RPMI8226 (cell line): ENCODE data around the gene HLA-DOB.
"Not testable (repeated sequence)": the region's sequence is repeated elsewhere in the genome, so short reads cannot be mapped to it uniquely, and the experiment has no call there.

Experiments
- DNase-seq: peaks from one replicate; pipeline ENCODE4 v3.0.0-alpha.2; 2015

HLA-DOB gene

DNA sequence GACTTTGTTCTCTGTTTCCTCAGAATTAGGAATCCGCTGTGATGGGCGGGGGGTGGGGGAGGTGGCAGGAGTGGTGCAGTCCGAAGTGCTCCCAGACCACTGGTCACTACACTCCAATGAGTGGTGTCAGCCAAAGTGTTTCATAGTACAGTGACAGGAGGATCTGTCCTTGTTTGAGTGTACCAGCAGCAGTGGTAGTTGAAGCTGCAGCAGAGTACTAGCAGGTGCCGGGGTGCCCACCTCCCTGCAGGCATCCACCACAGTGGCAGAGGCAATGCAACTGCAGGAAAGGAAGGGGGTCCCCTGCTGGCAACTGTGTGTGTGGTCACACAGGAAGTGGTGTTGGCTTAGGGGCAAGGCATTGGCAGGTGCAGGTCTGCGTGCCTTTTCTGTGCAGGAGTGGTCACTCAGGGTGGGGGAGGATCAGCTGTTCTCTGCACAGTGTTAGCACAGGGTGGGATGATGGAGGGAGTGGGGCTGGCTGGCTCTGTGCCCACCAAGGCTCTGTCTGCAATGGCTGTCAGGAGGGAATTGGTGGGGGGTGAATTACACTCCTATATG, 9.7 kb downstream of the HLA-DOB start:
- DNase-seq: no peak

DNA sequence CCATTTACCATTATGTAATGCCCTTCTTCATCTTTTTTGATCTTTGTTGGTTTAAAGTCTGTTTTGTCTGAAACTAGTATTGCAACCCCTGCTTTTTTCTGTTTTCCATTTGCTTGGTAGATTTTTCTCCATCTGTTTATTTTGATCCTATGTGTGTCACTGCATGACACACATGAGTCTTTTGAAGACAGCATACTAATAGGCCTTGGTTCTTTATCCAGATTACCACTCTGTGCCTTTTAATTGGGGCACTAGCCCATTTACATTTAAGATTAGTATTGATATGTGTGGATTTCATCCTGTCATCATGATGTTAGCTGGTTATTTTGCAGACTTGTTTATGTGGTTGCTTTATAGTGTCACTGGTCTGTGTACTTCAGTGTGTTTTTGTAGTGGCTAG, 11.4 kb downstream of the HLA-DOB start:
- not testable (repeated sequence) for DNase-seq

DNA sequence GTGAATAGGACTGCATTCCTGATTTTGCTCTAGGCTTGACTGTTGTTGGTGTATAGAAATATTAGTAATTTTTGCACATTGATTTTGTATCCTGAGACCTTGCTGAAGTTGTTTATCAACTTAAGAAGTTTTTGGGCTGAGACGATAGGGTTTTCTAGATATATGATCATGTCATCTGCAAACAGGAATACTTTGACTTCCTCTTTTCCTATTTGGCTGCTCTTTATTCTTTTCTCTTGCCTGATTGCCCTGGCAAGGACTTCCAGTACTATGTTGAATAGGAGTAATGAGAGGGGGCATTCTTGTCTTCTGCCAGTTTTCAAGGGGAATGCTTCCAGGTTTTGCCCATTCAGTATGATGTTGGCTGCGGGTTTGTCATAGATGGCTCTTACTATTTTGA, 13.4 kb downstream of the HLA-DOB start:
- DNase-seq: no peak

DNA sequence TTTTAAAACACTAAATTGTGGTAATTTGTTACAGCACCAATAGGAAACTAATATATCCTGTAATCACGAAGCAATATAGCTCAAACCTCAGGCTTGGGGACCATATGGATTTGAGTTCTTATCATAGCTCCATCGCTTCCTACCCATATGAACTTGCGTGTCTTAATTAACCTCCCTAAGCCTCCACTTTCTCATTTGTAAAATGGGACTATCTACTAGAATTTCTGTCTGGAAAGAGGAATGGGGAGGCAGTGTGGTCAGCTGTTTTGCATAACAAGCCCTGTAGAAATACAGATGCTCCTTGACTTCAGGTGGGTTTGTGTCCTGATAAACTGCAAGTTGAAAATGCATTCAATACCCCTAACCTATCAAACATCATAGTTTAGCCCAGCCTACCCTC, 17.1 kb downstream of the HLA-DOB start:
- DNase-seq: no peak

DNA sequence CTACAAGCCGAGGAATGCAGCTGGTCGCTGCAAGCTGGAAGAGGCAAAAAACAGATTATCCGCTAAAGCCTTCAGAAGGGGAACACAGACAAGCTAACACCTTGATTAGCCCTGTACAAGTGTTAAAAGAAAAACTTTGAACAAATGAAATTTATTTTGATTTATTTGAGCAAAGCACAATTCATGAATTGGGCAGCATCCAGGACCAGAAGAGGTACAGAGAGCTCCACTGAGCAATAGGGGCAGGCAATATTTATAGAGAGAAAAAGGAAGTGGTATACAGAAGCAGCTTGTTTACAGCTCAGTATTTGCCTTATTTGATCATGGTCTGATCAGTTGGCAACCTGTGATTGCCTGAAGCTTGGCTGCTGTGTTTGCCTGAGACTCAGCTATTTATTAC, 17.6 kb downstream of the HLA-DOB start:
- no peak for DNase-seq

DNA sequence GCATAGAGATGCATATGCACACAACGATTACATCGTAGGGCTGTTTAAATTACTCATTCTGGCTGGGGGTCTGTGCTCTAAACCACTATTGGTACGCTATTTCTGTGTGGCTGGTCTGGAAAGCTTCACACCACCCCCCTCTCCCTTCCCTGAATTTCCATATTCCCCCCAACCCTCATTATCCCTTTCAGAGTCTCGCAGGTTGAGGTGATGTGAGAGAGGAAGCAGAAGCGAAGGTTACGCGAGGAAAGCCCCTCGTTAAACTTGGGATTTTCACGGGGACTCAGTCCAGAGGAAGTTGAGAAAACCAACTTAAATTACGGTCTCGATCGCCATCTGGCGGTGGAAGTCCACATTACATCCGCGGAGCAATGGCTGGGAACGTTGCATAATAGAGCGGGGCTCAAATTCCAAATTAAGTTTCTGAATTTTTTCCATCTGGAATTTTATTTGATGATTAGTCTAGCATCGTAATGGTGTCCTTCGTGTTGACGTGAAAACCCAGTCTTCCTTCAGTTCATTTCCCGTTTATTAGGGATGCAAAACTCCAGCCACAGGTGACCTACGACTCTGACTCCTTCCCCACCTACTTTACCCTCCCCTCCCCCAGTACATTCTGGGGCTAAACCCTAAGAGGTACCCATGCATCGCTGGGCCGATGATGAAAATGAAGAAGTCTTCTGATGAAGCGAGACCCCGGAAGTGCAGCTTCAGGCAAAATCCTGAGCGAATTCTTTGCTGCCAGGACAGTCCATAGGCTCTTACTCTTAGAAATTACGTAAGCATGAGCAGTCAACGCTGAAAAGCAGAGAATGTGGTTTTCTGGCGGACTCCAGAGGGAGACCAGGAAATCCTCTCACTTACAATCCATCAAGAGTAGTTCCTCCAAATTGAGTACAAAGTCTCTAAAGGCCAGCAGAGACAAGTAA, 19.7 kb downstream of the HLA-DOB start:
- peak; percentile 68 for DNase-seq

DNA sequence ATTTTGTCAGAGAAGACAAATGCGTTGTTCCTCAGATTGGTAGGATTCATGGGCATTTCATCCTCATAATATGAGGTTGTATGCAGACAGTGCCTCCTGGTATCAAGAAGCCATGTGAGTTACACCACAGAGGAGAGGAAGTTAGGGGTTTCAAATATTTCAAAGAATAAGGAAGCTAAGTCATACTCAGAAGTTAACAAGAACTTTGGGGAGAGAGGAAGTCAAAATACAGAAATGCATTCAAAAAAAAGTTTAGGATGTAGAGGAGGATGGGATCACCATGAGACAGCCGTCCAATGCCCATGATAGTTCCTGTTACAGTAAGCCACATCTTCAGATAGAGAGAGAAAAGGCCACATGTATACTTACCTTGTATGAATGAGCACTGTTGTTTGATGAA, 22.3 kb downstream of the HLA-DOB start:
- no peak for DNase-seq

DNA sequence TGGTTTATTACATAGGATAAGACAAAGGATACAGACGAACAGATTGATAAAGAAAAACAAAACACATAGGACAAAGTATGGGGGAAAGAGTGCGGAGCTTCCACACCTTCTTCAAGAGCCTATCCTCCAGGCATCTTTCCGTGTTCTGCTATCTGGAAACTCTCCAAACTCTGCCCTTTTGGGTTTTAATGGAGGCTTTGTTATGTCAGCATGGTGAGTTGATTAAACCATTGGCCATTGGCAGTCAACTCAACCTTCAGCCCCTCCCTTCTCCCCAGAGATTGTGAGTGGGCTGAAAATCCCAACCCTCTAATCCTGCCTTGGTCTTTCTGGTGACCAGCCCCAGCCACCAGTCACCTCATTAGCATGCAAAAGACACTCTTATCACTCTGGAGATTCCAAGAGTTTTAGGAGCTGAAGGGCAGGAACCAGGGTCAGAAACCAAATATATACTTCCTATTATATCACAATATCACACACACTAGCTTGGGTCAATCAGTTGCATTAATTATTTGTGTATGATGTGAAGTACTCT, 23.8 kb downstream of the HLA-DOB start:
- no peak for DNase-seq

DNA sequence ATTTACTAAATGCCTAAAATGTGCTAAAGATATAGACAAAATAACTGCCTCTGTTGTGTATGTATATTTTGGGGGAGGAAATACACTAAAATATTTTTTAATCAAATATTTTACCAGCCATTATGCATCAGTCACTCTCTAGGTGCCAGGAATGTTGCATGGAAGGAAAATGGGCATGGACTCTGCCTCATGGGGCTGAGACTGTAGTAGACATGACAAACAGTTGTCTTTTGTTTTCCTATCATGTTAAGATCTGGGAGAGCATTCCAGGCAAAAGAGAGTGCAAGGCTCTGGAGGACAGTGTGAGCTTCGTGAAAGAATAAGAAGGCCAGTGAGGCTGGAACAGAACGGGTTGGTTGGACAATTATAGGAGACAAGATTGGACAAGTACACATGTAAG, 26.5 kb downstream of the HLA-DOB start:
- DNase-seq: no peak

DNA sequence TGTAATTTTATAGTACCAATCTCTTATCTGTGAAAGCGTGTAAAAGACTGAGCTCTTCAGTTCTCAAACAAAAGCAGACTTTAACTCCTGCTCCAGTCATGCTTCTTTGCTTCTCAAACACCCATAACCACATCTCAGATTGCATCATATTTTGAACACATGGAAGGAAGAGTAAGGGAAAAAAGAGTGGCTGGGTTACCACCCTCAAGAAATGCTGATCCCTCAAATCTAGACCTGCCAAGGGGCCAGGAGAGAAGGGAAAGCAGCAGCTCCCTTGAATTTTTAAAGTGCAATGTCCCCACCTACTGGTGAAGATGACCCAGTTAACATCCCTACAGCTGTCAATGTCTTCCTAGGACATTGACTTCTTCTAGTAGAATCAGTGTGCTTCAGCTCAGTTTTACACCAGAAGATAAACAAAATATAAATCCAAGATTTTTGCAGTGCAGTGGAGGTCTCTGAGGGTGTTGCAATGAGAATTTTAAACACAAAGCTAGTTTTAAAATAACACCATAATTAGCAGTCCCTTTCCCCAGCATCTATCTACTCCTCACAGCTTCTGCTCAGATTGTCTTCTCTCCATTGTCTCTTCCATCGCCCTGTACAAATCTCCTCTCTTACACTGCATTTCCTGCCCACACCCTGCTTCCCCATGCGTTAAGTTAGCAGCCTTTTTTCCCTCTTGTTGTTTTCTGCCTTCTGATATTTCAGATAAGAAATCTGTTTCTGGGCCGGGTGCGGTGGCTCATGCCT, 30.8 kb downstream of the HLA-DOB start:
- DNase-seq: peak; percentile 68

DNA sequence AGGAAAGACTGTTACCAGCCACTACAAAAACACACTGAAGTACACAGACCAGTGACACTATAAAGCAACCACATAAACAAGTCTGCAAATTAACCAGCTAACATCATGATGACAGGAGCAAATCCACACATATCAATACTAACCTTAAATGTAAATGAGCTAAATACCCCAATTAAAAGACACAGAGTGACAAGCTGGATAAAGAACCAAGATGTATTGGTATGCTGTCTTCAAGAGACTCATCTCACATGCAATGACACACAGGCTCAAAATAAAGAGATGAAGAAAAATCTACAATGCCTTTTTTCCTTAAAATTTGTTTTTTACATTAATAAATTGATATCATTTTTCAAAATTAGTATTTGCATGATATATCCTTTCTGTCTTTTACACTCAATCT, 33.9 kb downstream of the HLA-DOB start:
- DNase-seq: not testable (repeated sequence)

DNA sequence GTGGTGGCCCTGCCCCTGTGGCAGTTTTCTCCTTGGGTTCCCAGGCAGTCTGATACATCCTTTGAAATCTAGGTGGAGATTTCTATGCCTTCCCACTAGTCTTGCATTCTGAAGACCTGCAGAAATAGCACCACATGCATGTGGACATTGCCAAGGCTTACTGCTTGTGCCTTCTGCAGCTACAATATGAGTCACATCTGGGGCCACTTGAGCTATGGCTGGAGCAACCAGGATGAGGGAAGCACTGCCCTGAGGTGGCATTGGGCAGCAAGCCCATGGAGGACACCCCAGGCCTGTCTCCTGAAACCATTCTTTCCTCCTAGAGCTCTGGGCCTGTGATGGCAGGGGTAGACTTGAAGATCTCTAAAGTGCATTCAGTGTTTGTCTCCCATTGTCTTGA, 37.8 kb downstream of the HLA-DOB start:
- DNase-seq: no peak

DNA sequence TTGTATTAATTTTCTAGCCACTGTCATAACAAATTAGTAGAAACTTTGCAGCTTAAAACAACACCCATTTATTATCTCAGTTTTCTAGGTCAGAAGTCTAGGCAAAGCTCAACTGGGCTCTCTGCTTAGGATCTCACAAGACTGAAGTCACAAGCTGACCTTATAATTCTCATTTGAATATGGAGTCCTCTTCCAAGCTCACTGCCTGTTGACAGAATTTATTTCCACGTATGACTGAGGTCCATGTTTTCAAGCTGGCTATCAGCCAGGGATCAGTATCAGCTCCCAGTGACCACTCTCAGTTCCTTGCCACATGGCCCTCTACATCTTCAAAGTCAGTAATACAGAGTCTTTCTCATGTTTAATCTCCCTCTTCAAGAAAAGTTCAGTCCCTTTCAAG, 41.7 kb downstream of the HLA-DOB start:
- DNase-seq: no peak

DNA sequence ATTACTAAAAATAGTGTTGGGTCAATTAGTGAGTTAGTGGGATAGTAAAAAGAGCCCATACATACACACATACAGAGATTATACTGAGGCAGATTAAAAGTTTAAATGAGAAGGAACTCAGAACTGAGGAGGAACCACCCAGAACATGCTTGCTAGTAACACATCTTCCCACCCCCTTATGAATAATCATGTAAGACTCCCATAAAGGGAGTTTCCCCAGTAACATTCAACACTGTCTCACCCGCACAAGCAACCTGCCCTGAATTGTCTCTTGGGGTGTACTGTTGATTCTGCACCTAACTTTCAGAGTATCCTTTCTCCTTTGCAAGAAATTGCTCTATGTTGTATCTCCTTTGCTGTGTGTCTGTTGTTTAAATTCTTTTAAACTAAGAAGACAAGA, 42.4 kb downstream of the HLA-DOB start:
- DNase-seq: no peak

DNA sequence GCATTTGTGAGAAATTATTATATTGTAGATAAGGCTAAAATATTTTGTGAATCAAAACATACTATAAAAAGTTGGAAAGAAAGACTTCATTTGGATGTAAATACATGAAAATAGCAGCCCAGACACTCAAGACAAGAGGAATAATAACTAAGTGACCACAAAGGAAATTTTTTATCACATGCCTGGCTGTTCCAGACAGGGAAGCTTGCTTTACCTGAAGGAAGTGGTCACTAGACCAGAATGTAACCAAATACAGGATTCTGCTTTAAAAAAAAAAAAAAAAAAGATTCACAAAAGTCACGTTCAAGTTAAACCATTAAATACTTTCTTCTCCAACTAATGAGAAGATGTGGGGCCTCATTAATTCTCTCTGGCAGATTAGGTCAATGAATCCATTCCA, 44.1 kb downstream of the HLA-DOB start:
- DNase-seq: no peak

DNA sequence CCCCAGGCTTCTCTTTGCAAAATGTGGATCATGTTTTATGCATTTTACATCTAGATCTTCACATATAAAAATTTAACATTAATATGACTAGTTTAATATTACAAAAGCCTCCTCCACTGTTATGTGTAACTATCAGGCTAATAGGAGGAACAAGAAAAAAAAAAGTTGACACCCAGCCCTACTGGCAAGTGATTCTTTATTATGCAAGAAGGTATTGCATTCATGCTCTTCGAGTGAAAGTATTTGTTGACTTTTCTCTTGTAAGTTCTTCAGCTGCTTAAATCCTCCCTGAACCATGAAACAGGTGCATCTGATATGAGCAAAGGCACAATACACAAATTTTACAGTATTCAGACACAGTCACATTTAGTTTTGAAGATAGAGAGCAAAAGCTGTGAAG, 52.8 kb downstream of the HLA-DOB start:
- no peak for DNase-seq

DNA sequence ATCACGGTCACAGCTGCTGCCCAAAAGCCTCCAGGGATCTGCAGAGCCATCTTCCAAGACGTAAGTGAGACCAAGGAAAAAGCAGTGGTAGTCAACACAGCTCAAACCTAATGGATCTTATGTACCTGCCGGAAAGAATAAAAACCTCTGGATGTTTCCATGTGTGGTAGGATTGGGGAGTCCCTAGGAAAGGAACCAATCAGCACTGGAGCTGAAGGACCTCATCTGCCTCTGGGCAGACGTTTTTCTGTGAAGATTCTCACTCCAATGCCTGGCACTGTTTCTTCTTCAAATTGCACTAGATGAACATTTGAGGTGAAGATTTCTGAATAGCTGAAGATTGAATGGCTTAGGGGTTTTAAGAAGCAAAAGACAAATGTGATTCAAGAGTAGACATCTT, 53.4 kb downstream of the HLA-DOB start, which contains the start of gene HLA-DQB2:
TSS of gene HLA-DQB2 (minus strand) at position 112 of the 400 bp plus-strand sequence. CDS start at position 50, 62 bp downstream.
- no peak for DNase-seq
